B cell (primary cell): ENCODE data around the gene PTPRN2. TPM values are rescaled to one million over a fixed set of nuclear protein-coding genes. Genes with fewer than 3 reads are reported as not detected.

ENCODE experiments used
- ATAC-seq: fragments of 200-7000 bp; cut with Tn5 transposase; one replicate; pipeline ENCODE4 v1.10.0; 2021; ENCODE audit warnings: low read depth, mild to moderate bottlenecking, moderate number of reproducible peaks, moderate library complexity
- CTCF ChIA-PET: fragments of 350-600 bp; sonication (Branson Sonifier 250); formaldehyde crosslinking; loops from one replicate; lab custom pipeline; 2021; ENCODE audit warnings: antibody characterized with exemption, inconsistent platforms; lab: Charles Lee
- POLR2A ChIA-PET: fragments of 350-600 bp; sonication (Branson Sonifier 250); formaldehyde crosslinking; loops from one replicate; lab custom pipeline; 2021; ENCODE audit warnings: antibody characterized with exemption; lab: Charles Lee
- DNase-seq: peaks from one replicate; pipeline ENCODE4 v3.0.0; 2013
- H2AFZ ChIP-seq: 2 replicates; pipeline ENCODE4 v1.6.1; 2012; ENCODE audit warnings: mild to moderate bottlenecking, low read depth, low read length; ENCODE audit not compliant: insufficient read depth, poor library complexity, severe bottlenecking
- H3K27ac ChIP-seq, 2 donors: 1 replicate in 1 of 2; 2 replicates in 1 of 2; pipeline ENCODE4 v1.5.1; 2012 to 2013; ENCODE audit warnings: low read length in 2 of 2, mild to moderate bottlenecking in 2 of 2, moderate library complexity in 1 of 2
- H3K27me3 ChIP-seq, 4 experiments: fragments of 200-600 bp in 1 of 4; sonication (generic) in 1 of 4; replicated peaks in 1 of 4; 1 replicate in 2 of 4; 2 replicates in 2 of 4; pipeline versions ENCODE4 v1.6.1 to v1.7.0; 2013 to 2016; ENCODE audit warnings: low read length in 3 of 4, mild to moderate bottlenecking in 2 of 4, mixed read lengths in 1 of 4, moderate library complexity in 1 of 4; ENCODE audit not compliant: insufficient read depth in 4 of 4, control insufficient read depth in 3 of 4; ENCODE audit errors: control extremely low read depth in 1 of 4
- H3K36me3 ChIP-seq, 2 experiments: replicated peaks in 1 of 2; 1 replicate in 1 of 2; 2 replicates in 1 of 2; pipeline versions ENCODE4 v1.6.1 to v1.7.1; 2013; ENCODE audit warnings: low read length in 1 of 2; ENCODE audit not compliant: insufficient read depth in 2 of 2, control insufficient read depth in 1 of 2; ENCODE audit errors: control extremely low read depth in 1 of 2, extremely low read depth in 1 of 2
- H3K4me1 ChIP-seq, 2 donors: fragments of 200-600 bp in 1 of 2; sonication (generic) in 1 of 2; 1 replicate in 1 of 2; 2 replicates in 1 of 2; pipeline versions ENCODE4 v1.5.1 to v1.6.1; 2013 to 2017; ENCODE audit warnings: low read length in 2 of 2; ENCODE audit not compliant: control insufficient read depth in 2 of 2, insufficient read depth in 2 of 2
- H3K4me2 ChIP-seq: replicated peaks from 2 replicates; pipeline ENCODE3; 2012; ENCODE audit warnings: mild to moderate bottlenecking, low read depth, low read length; ENCODE audit not compliant: poor library complexity, severe bottlenecking
- H3K4me3 ChIP-seq, 5 experiments: fragments of 200-600 bp in 1 of 5; sonication (generic) in 1 of 5; 1 replicate in 3 of 5; 2 replicates in 2 of 5; pipeline versions ENCODE4 v1.5.1 to v1.7.0; 2011 to 2016; ENCODE audit warnings: low read length in 4 of 5, mild to moderate bottlenecking in 4 of 5, low read depth in 2 of 5, control low read depth in 1 of 5, moderate library complexity in 1 of 5; ENCODE audit not compliant: insufficient read depth in 1 of 5; ENCODE audit errors: control extremely low read depth in 1 of 5, extremely low read depth in 1 of 5
- H3K79me2 ChIP-seq: fragments of 200-600 bp; sonication (generic); one replicate; pipeline ENCODE4 v1.6.0; 2016; ENCODE audit warnings: low read length; ENCODE audit not compliant: control insufficient read depth, insufficient read depth
- H3K9ac ChIP-seq: fragments of 200-600 bp; sonication (generic); 2 replicates; pipeline ENCODE4 v1.6.1; 2017; ENCODE audit warnings: mild to moderate bottlenecking, low read length, moderate library complexity
- H3K9me3 ChIP-seq, 3 donors: one replicate each; pipeline versions ENCODE4 v1.6.1 to v1.7.1; 2013; ENCODE audit warnings: low read length in 2 of 3; ENCODE audit not compliant: control insufficient read depth in 2 of 3, insufficient read depth in 1 of 3; ENCODE audit errors: control extremely low read depth in 1 of 3
- H4K20me1 ChIP-seq: 2 replicates; pipeline ENCODE4 v1.6.0; 2012; ENCODE audit warnings: mild to moderate bottlenecking, low read length; ENCODE audit not compliant: insufficient read depth, control insufficient read depth, poor library complexity, severe bottlenecking
- H3K27ac Mint-ChIP-seq: one replicate; pipeline ENCODE4 v1.8.0; 2021; ENCODE audit warnings: mixed read lengths
- H3K27me3 Mint-ChIP-seq: one replicate; pipeline ENCODE4 v1.8.0; 2021; ENCODE audit warnings: mixed read lengths
- H3K4me1 Mint-ChIP-seq: one replicate; pipeline ENCODE4 v1.8.0; 2021; ENCODE audit warnings: mixed read lengths
- H3K4me3 Mint-ChIP-seq: one replicate; pipeline ENCODE4 v1.8.0; 2021; ENCODE audit warnings: mixed read lengths
- H3K9me3 Mint-ChIP-seq: one replicate; pipeline ENCODE4 v1.8.0; 2022; ENCODE audit warnings: mixed read lengths; ENCODE audit not compliant: insufficient read depth
- CTCF ChIP-seq: fragments of 200-600 bp; IDR thresholded peaks from one replicate; pipeline ENCODE4 v1.8.0; 2022; ENCODE audit warnings: antibody characterized with exemption, mild to moderate bottlenecking
- EZH2 ChIP-seq: IDR thresholded peaks from 2 replicates; pipeline ENCODE4 v1.6.1; 2012; ENCODE audit warnings: borderline replicate concordance, low read depth, mild to moderate bottlenecking, moderate library complexity, low read length; ENCODE audit not compliant: insufficient read depth, poor library complexity, severe bottlenecking
- WGBS: methylation state at CpG from one replicate; pipeline ENCODE4 v1.1.5; 2013; ENCODE audit warnings: missing lambda C conversion rate; ENCODE audit not compliant: insufficient coverage; 5-methylcytosine and 5-hydroxymethylcytosine counted together
- intact Hi-C: fragments of 100-400 bp; cut with micrococcal nuclease; formaldehyde crosslinking; loops from one replicate; pipeline ENCODE4 v1.10.0; 2022
- polyA plus RNA-seq: library from polyadenylated mRNA; depleted of rRNA; stranded (reverse); fragments of >200 nt; gene quantifications from 2 replicates; pipeline ENCODE4 v1.2.3, GENCODE V29; 2012
- total RNA-seq, 2 donors: library from RNA; stranded (reverse); fragments of 120-200 nt in 1 of 2; gene quantifications; 1 replicate in 1 of 2; 2 replicates in 1 of 2; pipeline versions ENCODE4 v1.2.3 to v1.2.4, GENCODE V29; 2013 to 2022

The PTPRN2 gene
- total and polyA plus RNA-seq, 2 donors (not counting 1 experiment from before 2014, with no cell fraction given) = 2.0 to 5.0 TPM

- Histone ChIP-seq H2AFZ (no peak overlapping the region), H3K27ac (no peak overlapping the region), H3K36me3 (no peaks in the 10 kb centered on the region), H3K9ac (no peak overlapping the region), H3K79me2 (no peaks in the 10 kb centered on the region), H3K4me3 (no peak overlapping the region), H3K27me3 (no peaks in the 10 kb centered on the region), H3K9me3 (peaks cover 0 to 17% (median 0%) of the 10 kb centered on the region in 3 donors), H3K4me2 (no peak overlapping the region), H4K20me1 (no peaks in the 10 kb centered on the region), H3K4me1 (no peaks in the 10 kb centered on the region)
- POLR2A ChIA-PET = no interaction called here
- Mint-ChIP-seq H3K4me1 (no peaks in the 10 kb centered on the region), H3K27ac (no peak overlapping the region), H3K9me3 (peaks cover 2% of the 10 kb centered on the region), H3K27me3 (no peaks in the 10 kb centered on the region), H3K4me3 (no peak overlapping the region)
- intact Hi-C loops = no loop called here
- 83% methylated on average over 24 of the region's 25 CpGs for WGBS
- CTCF ChIA-PET = no interaction called here
- DNase-seq = no peak
- no peak for TF ChIP-seq CTCF
- no peak for TF ChIP-seq EZH2
- no peak for ATAC-seq
These were observed 634.6 kb downstream of the PTPRN2 start for GRCh38 chr7:157952841-157953645.

- Histone ChIP-seq H3K79me2 (no peaks in the 10 kb centered on the region), H3K27me3 (no peaks in the 10 kb centered on the region), H4K20me1 (no peaks in the 10 kb centered on the region), H3K4me3 (no peak overlapping the region), H3K36me3 (no peaks in the 10 kb centered on the region), H3K9ac (no peak overlapping the region), H3K4me1 (no peaks in the 10 kb centered on the region), H3K27ac (no peak overlapping the region), H3K9me3 (peaks cover 0 to 21% (median 0%) of the 10 kb centered on the region in 3 donors), H2AFZ (no peak overlapping the region), H3K4me2 (no peak overlapping the region)
- 93% methylated on average over 16 of the region's 21 CpGs for WGBS
- no peaks in the 10 kb centered on the region for H3K27me3 Mint-ChIP-seq
- peaks cover 3% of the 10 kb centered on the region for H3K9me3 Mint-ChIP-seq
- TF ChIP-seq EZH2 (no peak), CTCF (no peak)
- DNase-seq (no peak), ATAC-seq (no peak)
- intact Hi-C loops = no loop called here
- no peak overlapping the region for H3K4me3 Mint-ChIP-seq
- no peak overlapping the region for H3K27ac Mint-ChIP-seq
- CTCF ChIA-PET = no interaction called here
- H3K4me1 Mint-ChIP-seq = no peaks in the 10 kb centered on the region
- POLR2A ChIA-PET = no interaction called here
These were observed 635.5 kb downstream of the PTPRN2 start for GRCh38 chr7:157952050-157952667.
